Measurements from ENCODE around the gene CEACAM19.

DNA sequence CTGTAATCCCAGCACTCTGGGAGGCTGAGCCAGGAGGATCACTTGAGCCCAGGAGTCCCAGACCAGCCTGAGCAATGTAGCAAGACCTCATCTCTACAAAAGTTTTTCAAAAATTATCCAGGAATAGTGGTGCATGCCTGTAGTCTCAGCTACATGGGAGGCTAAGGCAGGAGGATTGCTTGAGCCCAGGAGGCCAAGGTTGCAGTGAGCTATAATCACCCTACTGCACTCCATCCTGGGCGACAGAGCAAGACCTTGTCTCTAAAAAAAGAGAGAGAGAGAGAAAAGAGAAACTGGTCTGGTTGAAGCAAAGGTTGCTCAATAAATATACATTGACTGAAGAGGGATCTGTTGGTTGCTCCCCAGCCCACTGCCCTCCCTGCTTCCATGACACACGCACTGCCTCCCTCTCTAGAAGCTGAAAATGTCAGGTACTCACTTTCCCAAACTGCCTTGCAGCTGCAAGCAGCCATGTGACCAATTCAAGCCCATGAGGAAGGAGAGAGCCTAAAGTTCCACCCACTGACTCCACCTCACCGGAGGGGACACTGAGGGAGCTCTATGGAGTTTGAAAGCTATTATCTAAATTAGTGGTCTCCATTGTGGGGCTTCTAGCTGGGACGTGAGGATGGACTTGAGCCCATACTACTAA, 41.7 kb downstream of the CEACAM19 start:
- TF ChIP-seq PBX3 (IDR thresholded peaks at IDR 0.05) (no peak), ZSCAN20 (CRISPR knock-in tag; IDR thresholded peaks at IDR 0.05) (no peak), EP300 (IDR thresholded peaks at IDR 0.05) (no peak), POLR2A (IDR thresholded peaks at IDR 0.05; ENCODE audit: low read length) (no peak), CEBPB (IDR thresholded peaks at IDR 0.05) (no peak), FOSL2 (IDR thresholded peaks at IDR 0.05) (no peak), FOSL2 (CRISPR knock-in tag; IDR thresholded peaks at IDR 0.05) (no peak), ZC3H11A (IDR thresholded peaks at IDR 0.05) (no peak), RAD21 (conservative IDR thresholded peaks at IDR 0.05 in 1 of 2, IDR thresholded peaks at IDR 0.05 in 1 of 2) (no peak)
- TF ChIP-seq, protein P1, sequence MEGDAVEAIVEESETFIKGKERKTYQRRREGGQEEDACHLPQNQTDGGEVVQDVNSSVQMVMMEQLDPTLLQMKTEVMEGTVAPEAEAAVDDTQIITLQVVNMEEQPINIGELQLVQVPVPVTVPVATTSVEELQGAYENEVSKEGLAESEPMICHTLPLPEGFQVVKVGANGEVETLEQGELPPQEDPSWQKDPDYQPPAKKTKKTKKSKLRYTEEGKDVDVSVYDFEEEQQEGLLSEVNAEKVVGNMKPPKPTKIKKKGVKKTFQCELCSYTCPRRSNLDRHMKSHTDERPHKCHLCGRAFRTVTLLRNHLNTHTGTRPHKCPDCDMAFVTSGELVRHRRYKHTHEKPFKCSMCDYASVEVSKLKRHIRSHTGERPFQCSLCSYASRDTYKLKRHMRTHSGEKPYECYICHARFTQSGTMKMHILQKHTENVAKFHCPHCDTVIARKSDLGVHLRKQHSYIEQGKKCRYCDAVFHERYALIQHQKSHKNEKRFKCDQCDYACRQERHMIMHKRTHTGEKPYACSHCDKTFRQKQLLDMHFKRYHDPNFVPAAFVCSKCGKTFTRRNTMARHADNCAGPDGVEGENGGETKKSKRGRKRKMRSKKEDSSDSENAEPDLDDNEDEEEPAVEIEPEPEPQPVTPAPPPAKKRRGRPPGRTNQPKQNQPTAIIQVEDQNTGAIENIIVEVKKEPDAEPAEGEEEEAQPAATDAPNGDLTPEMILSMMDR (IDR thresholded peaks at IDR 0.05), result no peak

Data from A549 (cell line).